Adrenal gland (tissue), 12 donors: ENCODE measurements around the gene ABAT. TPM values are rescaled to one million over a fixed set of nuclear protein-coding genes. Genes with fewer than 3 reads are reported as not detected.
"Not testable (repeated sequence)": the region's sequence is repeated elsewhere in the genome, so short reads cannot be mapped to it uniquely, and the experiment has no call there.

Experiments used
- DNase-seq, 7 donors: peaks; one replicate each; pipeline ENCODE4 v3.0.0-alpha.2; 2019 to 2020
- H3K27ac ChIP-seq, 5 donors: fragments of 200-600 bp; sonication (generic) in 4 of 5; 1 replicate in 3 of 5; 2 replicates in 2 of 5; pipeline versions ENCODE4 v1.5.1 to v1.8.0; 2016 to 2020; ENCODE audit warnings: mild to moderate bottlenecking in 1 of 5
- H3K27me3 ChIP-seq: fragments of 200-600 bp; 2 replicates; pipeline ENCODE4 v1.8.0; 2021
- H3K36me3 ChIP-seq, 2 donors: fragments of 200-600 bp; replicated peaks in 1 of 2; 1 replicate in 1 of 2; 2 replicates in 1 of 2; pipeline versions ENCODE4 v1.5.1 to v1.8.0; 2018 to 2022
- H3K4me1 ChIP-seq, 2 donors: fragments of 200-600 bp; replicated peaks in 1 of 2; 1 replicate in 1 of 2; 2 replicates in 1 of 2; pipeline versions ENCODE4 v1.5.1 to v1.8.0; 2018 to 2021
- H3K4me3 ChIP-seq, 4 donors: fragments of 200-600 bp; sonication (generic) in 3 of 4; one replicate each; pipeline ENCODE4 v1.5.1; 2016 to 2018
- H3K9me3 ChIP-seq, 3 donors: fragments of 200-600 bp; sonication (generic) in 1 of 3; replicated peaks in 1 of 3; 1 replicate in 2 of 3; 2 replicates in 1 of 3; pipeline versions ENCODE4 v1.5.1 to v1.8.0; 2016 to 2021
- POLR2A ChIP-seq, 2 donors: fragments of 450-650 bp; IDR thresholded peaks; one replicate each; pipeline ENCODE4 v1.6.1; 2017; ENCODE audit warnings: antibody characterized with exemption in 2 of 2, mild to moderate bottlenecking in 2 of 2, moderate library complexity in 1 of 2
- WGBS, 4 donors: extraction: QIAGEN DNeasy Blood & Tissue Kit in 2 of 4; methylation state at CpG; one replicate each; pipeline versions ENCODE4 v1.1.5 to v1.1.7; 2013 to 2017; 5-methylcytosine and 5-hydroxymethylcytosine counted together
- intact Hi-C, 2 donors: fragments of 100-400 bp; cut with DNase I; formaldehyde crosslinking; loops; one replicate each; pipeline versions ENCODE4 v1.14.1 to v1.15.0; 2022 to 2023
- polyA plus RNA-seq, 3 donors: library from polyadenylated mRNA; stranded (reverse); fragments of 200-250 nt in 2 of 3; fragments of 350-450 nt in 1 of 3; fragmentation: Illumina TruSeq in 1 of 3; extraction: RNeasy Lipid Tissue Mini Kit (QIAGEN cat#74804) in 1 of 3; gene quantifications; one replicate each; pipeline ENCODE4 v1.2.3, GENCODE V29; 2013 to 2014
- total RNA-seq, 9 donors: library from RNA; depleted of rRNA in 4 of 9; stranded (reverse); fragments of >200 nt in 4 of 9; fragments of 120-200 nt in 1 of 9; fragmentation: NEBNext Ultra II Directional in 1 of 9; extraction: Animal tissue kit (Norgen Biotek cat#: 25700) in 1 of 9; gene quantifications; one replicate each; pipeline versions ENCODE4 v1.1.0 to v1.2.4, GENCODE V29; 2013 to 2023
- TF ChIP-seq, protein P1 (sequence below), 6 experiments: fragments of 450-650 bp in 4 of 6; fragments of 200-600 bp in 2 of 6; sonication (generic) in 1 of 6; IDR thresholded peaks; 1 replicate in 5 of 6; 2 replicates in 1 of 6; pipeline versions ENCODE4 v1.5.1 to v1.8.0; 2016 to 2021; ENCODE audit warnings: antibody characterized with exemption in 6 of 6, mild to moderate bottlenecking in 2 of 6, moderate library complexity in 1 of 6
- donor health status: healthy with polysubstance abuse.
- donor health status: Bipolar disorder and iron deficiency.
- donor health status: DM: yes; HTN: yes; CAD: no.
- donor health status: DM: no; HTN: no; CAD: no.
- donor health status: DM: no; HTN: no; CAD: no.
- donor health status: DM: yes; HTN: yes; CAD: no.

Gene ABAT
- total and polyA plus RNA-seq, 12 donors, result 12.1 to 89.2 (median 28.5) TPM

DNA sequence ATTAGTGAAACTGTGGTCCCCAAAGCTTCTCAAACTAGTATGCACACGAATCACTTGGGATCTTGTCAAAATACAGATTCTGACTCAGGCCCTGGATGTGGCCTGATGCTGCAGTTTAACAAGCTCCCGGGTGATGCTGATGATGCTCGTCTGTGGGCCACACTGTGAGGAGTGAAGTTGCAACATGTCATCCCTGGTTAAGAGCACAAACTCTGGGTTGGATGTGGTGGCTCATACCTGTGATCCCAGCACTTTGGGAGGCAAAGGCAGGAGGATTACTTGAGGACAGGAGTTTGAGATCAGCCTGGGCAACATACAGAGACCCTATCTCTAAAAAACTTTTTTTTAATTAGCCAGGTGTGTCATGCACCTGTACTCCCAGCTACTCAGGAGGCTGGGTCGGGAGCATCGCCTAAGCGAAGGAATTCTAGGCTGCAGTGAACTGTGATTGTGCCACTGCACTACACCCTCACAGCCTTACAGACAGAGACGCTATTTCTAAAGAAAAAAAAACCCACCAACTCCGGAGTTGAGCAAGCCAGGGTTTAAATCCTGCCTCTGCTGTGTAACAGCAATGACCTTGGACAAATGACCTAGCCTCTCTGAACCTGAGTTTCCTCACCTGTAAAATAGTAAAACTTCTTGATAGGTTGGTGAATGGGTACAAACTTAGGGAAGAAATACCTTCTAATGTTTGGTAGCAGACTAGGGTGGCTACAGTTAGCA lies 24.4 kb upstream of the ABAT start:
- Histone ChIP-seq H3K27me3 (no peaks in the 10 kb centered on the region), H3K27ac (no peak overlapping the region), H3K9me3 (no peaks in the 10 kb centered on the region), H3K4me1 (no peaks in the 10 kb centered on the region), H3K4me3 (no peak overlapping the region), H3K36me3 (peaks cover 0 to 28% of the 10 kb centered on the region in 2 donors)
- intact Hi-C loops, result loop anchor here (10.0 kb wide), 2 partner anchors 235 to 355 kb away; partner anchors contain the start of gene LITAFD (in 1 of the 2)
- 71 to 77% (median 74%) methylated on average over 8 of the region's 8 CpGs for WGBS, 4 donors
- TF ChIP-seq, protein P1, sequence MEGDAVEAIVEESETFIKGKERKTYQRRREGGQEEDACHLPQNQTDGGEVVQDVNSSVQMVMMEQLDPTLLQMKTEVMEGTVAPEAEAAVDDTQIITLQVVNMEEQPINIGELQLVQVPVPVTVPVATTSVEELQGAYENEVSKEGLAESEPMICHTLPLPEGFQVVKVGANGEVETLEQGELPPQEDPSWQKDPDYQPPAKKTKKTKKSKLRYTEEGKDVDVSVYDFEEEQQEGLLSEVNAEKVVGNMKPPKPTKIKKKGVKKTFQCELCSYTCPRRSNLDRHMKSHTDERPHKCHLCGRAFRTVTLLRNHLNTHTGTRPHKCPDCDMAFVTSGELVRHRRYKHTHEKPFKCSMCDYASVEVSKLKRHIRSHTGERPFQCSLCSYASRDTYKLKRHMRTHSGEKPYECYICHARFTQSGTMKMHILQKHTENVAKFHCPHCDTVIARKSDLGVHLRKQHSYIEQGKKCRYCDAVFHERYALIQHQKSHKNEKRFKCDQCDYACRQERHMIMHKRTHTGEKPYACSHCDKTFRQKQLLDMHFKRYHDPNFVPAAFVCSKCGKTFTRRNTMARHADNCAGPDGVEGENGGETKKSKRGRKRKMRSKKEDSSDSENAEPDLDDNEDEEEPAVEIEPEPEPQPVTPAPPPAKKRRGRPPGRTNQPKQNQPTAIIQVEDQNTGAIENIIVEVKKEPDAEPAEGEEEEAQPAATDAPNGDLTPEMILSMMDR (IDR thresholded peaks at IDR 0.05), result no peak
- no peak for TF ChIP-seq POLR2A (IDR thresholded peaks at IDR 0.05)
- DNase-seq, result no peak

DNA sequence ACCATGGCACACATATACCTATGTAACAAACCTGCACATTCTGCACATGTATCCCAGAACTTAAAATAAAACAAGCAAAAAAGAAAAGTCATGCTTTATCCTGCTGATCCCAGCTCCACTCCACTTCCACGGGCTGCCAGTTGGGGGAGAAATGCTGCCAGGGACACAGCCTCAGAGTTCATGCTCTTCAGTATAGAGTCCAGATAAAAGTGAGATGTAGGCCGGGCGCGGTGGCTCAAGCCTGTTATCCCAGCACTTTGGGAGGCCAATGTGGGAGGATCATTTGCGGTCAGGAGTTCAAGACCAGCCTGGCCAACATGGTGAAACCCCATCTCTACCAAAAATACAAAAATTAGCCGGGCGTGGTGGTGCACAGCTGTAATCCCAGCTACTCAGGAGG lies 22.5 kb upstream of the ABAT start:
- H3K36me3 ChIP-seq, result peaks cover 0 to 10% of the 10 kb centered on the region in 2 donors
- H3K9me3 ChIP-seq, H3K4me3 ChIP-seq, H3K27ac ChIP-seq, H3K4me1 ChIP-seq, H3K27me3 ChIP-seq: not testable (repeated sequence)
- TF ChIP-seq, protein P1 (IDR thresholded peaks at IDR 0.05), result peak in 4 of 6 experiments; percentile 9 to 32 (median 26)
- peak in 3 of 7 donors; percentile 19 to 39 (median 33) for DNase-seq
- WGBS, 4 donors, result 51 to 76% (median 61%) methylated on average over 6 to 7 of the region's 7 CpGs
- intact Hi-C loops, result loop anchor here (10.0 kb wide), 2 partner anchors 233 to 353 kb away; partner anchors contain the start of gene LITAFD (in 1 of the 2)

DNA sequence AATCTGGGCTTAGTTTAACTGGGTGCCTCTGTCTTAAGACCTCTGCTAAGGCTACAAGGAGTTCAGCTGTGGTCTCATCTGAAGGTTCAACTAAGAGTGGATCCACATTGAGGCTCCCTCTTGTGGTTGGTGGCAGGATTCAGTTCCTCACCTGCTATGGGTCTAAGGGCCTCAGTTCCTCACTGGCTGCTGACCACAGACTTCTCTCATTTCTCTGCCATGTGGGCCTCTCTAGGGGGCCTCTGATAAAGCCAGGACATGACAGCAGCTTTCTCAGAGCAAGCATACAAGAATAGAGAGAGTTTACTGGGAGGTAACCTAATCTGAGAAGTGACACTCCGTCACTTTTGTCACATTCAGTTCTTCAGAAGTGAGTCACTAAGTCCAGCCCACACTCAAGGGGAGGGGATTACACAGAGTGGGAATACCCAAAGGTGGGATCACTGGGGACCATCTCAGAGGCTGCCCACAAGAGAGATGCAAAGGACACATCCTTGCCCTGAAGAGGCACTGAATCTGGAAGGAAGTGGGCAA lies 19.2 kb upstream of the ABAT start:
- TF ChIP-seq, protein P1 (IDR thresholded peaks at IDR 0.05), result peak in 4 of 6 experiments; percentile 11 to 44 (median 32)
- no peak for TF ChIP-seq POLR2A (IDR thresholded peaks at IDR 0.05)
- peak in 3 of 7 donors; percentile 28 to 68 (median 41) for DNase-seq
- H3K36me3 ChIP-seq, result no peaks in the 10 kb centered on the region
- intact Hi-C loops, result loop anchor here (5.0 to 10.0 kb wide), 4 partner anchors 83 to 350 kb away; partner anchors contain the start of gene LITAFD (in 1 of the 2)
- no peak overlapping the region for H3K27ac ChIP-seq
- H3K4me3 ChIP-seq, result no peak overlapping the region
- 73 to 100% (median 82%) methylated on average over 1 of the region's 1 CpG for WGBS, 4 donors
- no peaks in the 10 kb centered on the region for H3K27me3 ChIP-seq
- no peaks in the 10 kb centered on the region for H3K9me3 ChIP-seq
- no peaks in the 10 kb centered on the region for H3K4me1 ChIP-seq

DNA sequence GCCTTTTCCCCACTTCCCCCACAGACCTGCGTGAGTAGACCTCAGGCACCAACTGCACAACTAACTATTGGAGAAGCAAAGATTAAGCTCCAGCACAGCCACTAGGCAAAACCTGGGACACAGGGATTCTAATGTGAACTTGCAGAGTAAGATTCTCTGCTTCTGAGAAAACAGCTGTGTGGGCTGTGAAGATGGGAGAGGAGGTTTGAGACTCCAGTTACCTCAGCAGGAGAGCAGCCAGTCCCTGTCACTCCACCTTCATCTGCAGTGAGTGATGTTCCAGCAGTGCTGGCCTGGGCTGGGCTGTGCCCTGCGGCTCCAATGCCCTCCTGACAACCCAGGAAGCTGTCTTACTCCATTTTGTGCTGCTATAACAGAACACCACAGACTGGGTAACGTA lies 18.0 kb upstream of the ABAT start:
- Histone ChIP-seq H3K4me3 (no peak overlapping the region), H3K36me3 (no peaks in the 10 kb centered on the region), H3K9me3 (no peaks in the 10 kb centered on the region), H3K4me1 (no peaks in the 10 kb centered on the region), H3K27me3 (no peaks in the 10 kb centered on the region), H3K27ac (no peak overlapping the region)
- intact Hi-C loops, result loop anchor here (5.0 to 10.0 kb wide), 4 partner anchors 84 to 348 kb away; partner anchors contain the start of gene LITAFD (in 1 of the 2)
- TF ChIP-seq POLR2A (IDR thresholded peaks at IDR 0.05), result no peak
- TF ChIP-seq, protein P1 (IDR thresholded peaks at IDR 0.05), result no peak
- 48 to 57% (median 53%) methylated on average over 3 of the region's 3 CpGs for WGBS, 4 donors
- DNase-seq, result no peak
